ENCODE measurements around the gene RIPOR2.

The RIPOR2 gene

DNA sequence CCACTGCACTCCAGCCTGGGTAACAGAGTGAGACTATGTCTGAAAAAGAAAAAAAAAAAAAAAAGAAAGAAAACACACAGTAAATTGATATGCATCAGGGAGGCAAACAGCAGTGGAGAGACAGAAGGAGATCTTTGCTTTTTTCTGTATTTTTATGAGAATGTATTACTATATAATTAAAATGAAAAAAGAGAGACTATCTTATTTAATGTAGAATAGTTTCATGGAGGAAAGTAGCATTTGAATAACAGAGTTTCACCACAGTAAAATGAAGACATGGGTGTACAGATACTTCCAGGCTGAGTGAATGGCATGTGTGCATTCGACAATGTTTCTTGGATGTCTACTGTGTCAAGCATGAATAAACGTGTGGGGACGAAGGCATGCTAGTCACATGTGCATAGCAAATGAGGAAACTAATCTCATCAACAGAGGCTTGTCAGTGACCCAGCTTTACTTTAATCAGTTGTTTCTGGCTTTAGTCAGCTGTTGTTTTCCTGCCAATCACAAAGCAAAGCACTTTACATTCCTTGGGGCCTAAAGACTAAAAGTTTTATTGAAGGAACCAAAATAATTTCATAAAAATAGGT lies 81.6 kb downstream of the RIPOR2 start:
- TF ChIP-seq, protein P1, sequence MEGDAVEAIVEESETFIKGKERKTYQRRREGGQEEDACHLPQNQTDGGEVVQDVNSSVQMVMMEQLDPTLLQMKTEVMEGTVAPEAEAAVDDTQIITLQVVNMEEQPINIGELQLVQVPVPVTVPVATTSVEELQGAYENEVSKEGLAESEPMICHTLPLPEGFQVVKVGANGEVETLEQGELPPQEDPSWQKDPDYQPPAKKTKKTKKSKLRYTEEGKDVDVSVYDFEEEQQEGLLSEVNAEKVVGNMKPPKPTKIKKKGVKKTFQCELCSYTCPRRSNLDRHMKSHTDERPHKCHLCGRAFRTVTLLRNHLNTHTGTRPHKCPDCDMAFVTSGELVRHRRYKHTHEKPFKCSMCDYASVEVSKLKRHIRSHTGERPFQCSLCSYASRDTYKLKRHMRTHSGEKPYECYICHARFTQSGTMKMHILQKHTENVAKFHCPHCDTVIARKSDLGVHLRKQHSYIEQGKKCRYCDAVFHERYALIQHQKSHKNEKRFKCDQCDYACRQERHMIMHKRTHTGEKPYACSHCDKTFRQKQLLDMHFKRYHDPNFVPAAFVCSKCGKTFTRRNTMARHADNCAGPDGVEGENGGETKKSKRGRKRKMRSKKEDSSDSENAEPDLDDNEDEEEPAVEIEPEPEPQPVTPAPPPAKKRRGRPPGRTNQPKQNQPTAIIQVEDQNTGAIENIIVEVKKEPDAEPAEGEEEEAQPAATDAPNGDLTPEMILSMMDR (IDR thresholded peaks at IDR 0.05; ENCODE audit: unreplicated experiment in 3 of 3) = no peak
- Mint-ChIP-seq H3K4me1 (peaks cover 30% of the 10 kb centered on the region), H3K9me3 (no peaks in the 10 kb centered on the region), H3K4me3 (no peak overlapping the region), H3K36me3 (ENCODE audit: low read depth) (peaks cover 5% of the 10 kb centered on the region), H3K27ac (peak overlapping the region in 2 of 3 experiments; percentile 33 to 41), H3K27me3 (ENCODE audit: low read depth) (no peaks in the 10 kb centered on the region)

DNA sequence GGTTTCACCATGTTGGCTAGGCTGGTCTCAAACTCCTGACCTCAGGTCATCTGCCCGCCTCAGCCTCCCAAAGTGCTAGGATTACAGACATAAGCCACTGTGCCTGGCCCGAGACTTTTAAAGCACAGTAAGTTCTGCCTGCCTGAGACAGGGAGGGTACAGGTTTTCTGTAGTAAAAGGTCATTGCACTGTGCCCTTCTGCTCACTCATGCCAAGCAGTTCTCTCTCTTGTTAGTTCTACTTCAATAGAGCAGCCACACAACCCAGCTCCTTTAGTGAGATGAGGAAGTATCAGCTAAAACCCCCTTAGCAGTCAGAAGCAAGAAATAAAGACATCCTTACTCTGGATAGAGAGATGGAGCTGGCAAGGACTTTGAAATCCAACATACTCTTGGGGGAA lies 84.7 kb downstream of the RIPOR2 start:
- Mint-ChIP-seq H3K27ac (no peak overlapping the region), H3K36me3 (ENCODE audit: low read depth) (peaks cover 3% of the 10 kb centered on the region), H3K4me1 (peaks cover 16% of the 10 kb centered on the region), H3K4me3 (no peak overlapping the region), H3K27me3 (ENCODE audit: low read depth) (no peaks in the 10 kb centered on the region), H3K9me3 (no peaks in the 10 kb centered on the region)
- TF ChIP-seq, protein P1 (IDR thresholded peaks at IDR 0.05; ENCODE audit: unreplicated experiment in 3 of 3) = no peak

DNA sequence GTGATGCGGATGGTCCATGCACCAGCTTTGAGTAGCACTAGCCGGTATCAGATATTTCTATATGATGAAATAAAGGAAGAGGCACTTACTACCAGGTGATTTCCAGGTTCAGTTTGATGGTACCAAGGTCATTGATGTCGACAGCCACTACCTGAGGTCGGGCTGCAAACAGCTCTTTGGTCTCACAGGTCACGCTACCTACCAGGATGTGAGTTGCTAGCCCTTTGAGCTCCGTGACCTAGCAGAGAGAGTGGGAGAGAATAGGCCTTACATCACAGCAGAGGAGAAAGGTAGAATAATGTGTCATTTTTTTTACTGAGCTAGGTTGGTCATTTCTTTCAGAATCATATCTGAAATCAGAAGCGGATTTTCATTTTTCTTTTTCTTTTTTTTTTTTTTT lies 86.0 kb downstream of the RIPOR2 start:
- Mint-ChIP-seq H3K27ac (no peak overlapping the region), H3K27me3 (ENCODE audit: low read depth) (peaks cover 6% of the 10 kb centered on the region), H3K9me3 (no peaks in the 10 kb centered on the region), H3K4me1 (peaks cover 7% of the 10 kb centered on the region), H3K36me3 (ENCODE audit: low read depth) (peaks cover 3% of the 10 kb centered on the region), H3K4me3 (no peak overlapping the region)
- TF ChIP-seq, protein P1 (IDR thresholded peaks at IDR 0.05; ENCODE audit: unreplicated experiment in 3 of 3) = no peak

DNA sequence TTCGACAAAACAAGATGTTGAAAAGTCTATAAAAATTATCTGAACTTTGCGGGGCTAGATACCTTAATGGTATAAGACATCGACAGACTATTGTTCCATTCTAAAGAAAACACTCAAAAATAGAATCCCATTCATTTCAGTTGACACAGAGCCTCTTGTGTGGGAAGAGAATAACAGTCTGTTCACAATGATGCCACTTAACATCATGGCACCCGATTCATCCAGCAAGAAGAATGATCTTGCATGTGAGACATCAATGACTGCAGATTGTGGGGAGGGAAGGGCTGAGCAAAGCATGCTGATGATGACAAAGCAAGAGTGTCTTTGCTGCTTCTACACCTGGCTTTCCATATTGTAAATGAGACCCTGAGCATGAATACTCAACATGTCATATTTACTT lies 87.3 kb downstream of the RIPOR2 start:
- peaks cover 7% of the 10 kb centered on the region for H3K4me1 Mint-ChIP-seq
- TF ChIP-seq, protein P1 (IDR thresholded peaks at IDR 0.05; ENCODE audit: unreplicated experiment in 3 of 3) = no peak
- no peak overlapping the region for H3K4me3 Mint-ChIP-seq
- H3K36me3 Mint-ChIP-seq (ENCODE audit: low read depth) = peaks cover 3% of the 10 kb centered on the region
- H3K27me3 Mint-ChIP-seq (ENCODE audit: low read depth) = peaks cover 6% of the 10 kb centered on the region
- H3K9me3 Mint-ChIP-seq = no peaks in the 10 kb centered on the region
- no peak overlapping the region for H3K27ac Mint-ChIP-seq

DNA sequence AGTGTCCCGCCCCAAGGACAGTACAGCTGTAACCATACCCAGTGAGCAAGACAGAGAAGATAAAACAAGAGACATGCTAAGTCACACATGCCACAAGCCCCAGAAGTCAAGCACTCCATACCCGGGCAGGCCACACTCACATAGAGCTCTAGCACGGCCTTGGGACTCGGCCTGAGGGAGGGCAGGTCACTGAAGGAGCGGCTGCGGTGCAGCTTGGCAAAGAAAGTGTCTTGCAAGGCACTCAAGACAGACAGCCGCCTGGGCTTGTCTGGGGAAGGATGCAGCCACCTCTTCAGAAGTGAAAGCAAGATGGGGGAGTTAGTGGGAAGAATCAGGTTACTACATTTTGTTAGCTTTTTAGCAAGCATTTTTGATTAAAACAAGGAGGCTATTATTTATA lies 88.4 kb downstream of the RIPOR2 start:
- Mint-ChIP-seq H3K4me1 (peaks cover 10% of the 10 kb centered on the region), H3K36me3 (ENCODE audit: low read depth) (peaks cover 3% of the 10 kb centered on the region), H3K27me3 (ENCODE audit: low read depth) (peaks cover 6% of the 10 kb centered on the region), H3K4me3 (no peak overlapping the region), H3K27ac (no peak overlapping the region), H3K9me3 (no peaks in the 10 kb centered on the region)
- TF ChIP-seq, protein P1 (IDR thresholded peaks at IDR 0.05; ENCODE audit: unreplicated experiment in 3 of 3) = no peak

DNA sequence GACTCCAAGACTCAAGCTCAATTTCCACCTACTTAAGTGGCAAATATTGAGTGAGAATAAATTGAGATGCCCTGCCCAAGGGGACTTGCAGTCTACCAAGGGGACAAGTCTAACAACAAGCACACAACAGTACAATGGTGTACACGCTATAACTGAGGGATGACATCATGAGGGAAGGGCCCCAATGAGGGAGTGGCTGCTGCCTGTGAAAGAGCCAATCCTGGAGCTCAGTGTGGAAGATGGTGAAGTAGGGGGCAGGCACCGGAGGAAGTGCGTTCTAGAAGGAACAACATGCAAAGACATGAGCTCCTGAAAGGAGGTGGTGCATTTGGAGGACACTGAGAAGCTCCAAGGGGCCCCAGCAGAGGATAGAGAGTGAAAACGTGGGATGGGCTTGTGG lies 90.2 kb downstream of the RIPOR2 start:
- Mint-ChIP-seq H3K9me3 (no peaks in the 10 kb centered on the region), H3K4me1 (peaks cover 10% of the 10 kb centered on the region), H3K27me3 (ENCODE audit: low read depth) (peaks cover 10% of the 10 kb centered on the region), H3K27ac (no peak overlapping the region), H3K36me3 (ENCODE audit: low read depth) (peaks cover 3% of the 10 kb centered on the region), H3K4me3 (no peak overlapping the region)
- TF ChIP-seq, protein P1 (IDR thresholded peaks at IDR 0.05; ENCODE audit: unreplicated experiment in 3 of 3) = no peak

Data from nephron (organoid).